Sigmoid colon (tissue), 7 donors: Measurements from ENCODE around the gene MAMDC2. TPM values are rescaled to one million over a fixed set of nuclear protein-coding genes. Genes with fewer than 3 reads are reported as not detected.

ENCODE experiments used
- DNase-seq: peaks from one replicate; pipeline ENCODE4 v3.0.0-alpha.2; 2019
- H3K27ac ChIP-seq, 4 donors: fragments of 200-600 bp; sonication (generic); one replicate each; pipeline ENCODE4 v1.5.1; 2016 to 2019; ENCODE audit warnings: mild to moderate bottlenecking in 1 of 4
- H3K27me3 ChIP-seq, 3 donors: fragments of 200-600 bp; sonication (generic); one replicate each; pipeline ENCODE4 v1.5.1; 2019; ENCODE audit warnings: mild to moderate bottlenecking in 1 of 3
- H3K36me3 ChIP-seq, 4 donors: fragments of 200-600 bp; sonication (generic); one replicate each; pipeline ENCODE4 v1.5.1; 2016 to 2019
- H3K4me1 ChIP-seq, 4 donors: fragments of 200-600 bp; sonication (generic); one replicate each; pipeline ENCODE4 v1.5.1; 2017 to 2019
- H3K4me3 ChIP-seq, 4 donors: fragments of 200-600 bp; sonication (generic); one replicate each; pipeline ENCODE4 v1.5.1; 2017 to 2019; ENCODE audit warnings: mild to moderate bottlenecking in 2 of 4, moderate library complexity in 1 of 4
- H3K9me3 ChIP-seq, 4 donors: fragments of 200-600 bp in 3 of 4; sonication (generic) in 3 of 4; one replicate each; pipeline versions ENCODE4 v1.5.1 to v1.6.1; 2013 to 2019
- EP300 ChIP-seq, 4 donors: sonication (generic); formaldehyde crosslinking; IDR thresholded peaks; one replicate each; pipeline ENCODE4 v1.6.1; 2017; ENCODE audit warnings: antibody characterized with exemption in 4 of 4
- POLR2A ChIP-seq, 2 donors: fragments of 450-650 bp; IDR thresholded peaks; one replicate each; pipeline ENCODE4 v1.6.1; 2016; ENCODE audit warnings: antibody characterized with exemption in 2 of 2, mild to moderate bottlenecking in 2 of 2, moderate library complexity in 2 of 2
- POLR2AphosphoS5 ChIP-seq, 4 donors: sonication (generic); formaldehyde crosslinking; IDR thresholded peaks; one replicate each; pipeline ENCODE4 v1.6.1; 2017; ENCODE audit warnings: antibody characterized with exemption in 4 of 4
- WGBS, 2 donors: extraction: QIAGEN DNeasy Blood & Tissue Kit; methylation state at CpG; one replicate each; pipeline ENCODE4 v1.1.7; 2013; 5-methylcytosine and 5-hydroxymethylcytosine counted together
- intact Hi-C: fragments of 100-400 bp; cut with DNase I; formaldehyde crosslinking; loops from one replicate; pipeline ENCODE4 v1.15.1; 2023
- polyA plus RNA-seq, 3 donors: library from polyadenylated mRNA; stranded (reverse); fragments of 200-250 nt; gene quantifications; one replicate each; pipeline ENCODE4 v1.2.3, GENCODE V29; 2013
- total RNA-seq, 4 donors: library from RNA; depleted of rRNA; stranded (reverse); fragments of >200 nt; gene quantifications; one replicate each; pipeline ENCODE4 v1.1.0, GENCODE V29; 2016
- TF ChIP-seq, protein P1 (sequence below), 4 experiments: fragments of 450-650 bp in 3 of 4; fragments of 200-600 bp in 1 of 4; IDR thresholded peaks; one replicate each; pipeline ENCODE4 v1.5.1; 2016 to 2019; ENCODE audit warnings: antibody characterized with exemption in 4 of 4, mild to moderate bottlenecking in 3 of 4, moderate library complexity in 2 of 4
- donor health status: healthy with polysubstance abuse.
- donor health status: Bipolar disorder and iron deficiency.
- donor health status: healthy.

The MAMDC2 gene
- total and polyA plus RNA-seq, 7 donors, result 2.5 to 167 (median 89.9) TPM

DNA sequence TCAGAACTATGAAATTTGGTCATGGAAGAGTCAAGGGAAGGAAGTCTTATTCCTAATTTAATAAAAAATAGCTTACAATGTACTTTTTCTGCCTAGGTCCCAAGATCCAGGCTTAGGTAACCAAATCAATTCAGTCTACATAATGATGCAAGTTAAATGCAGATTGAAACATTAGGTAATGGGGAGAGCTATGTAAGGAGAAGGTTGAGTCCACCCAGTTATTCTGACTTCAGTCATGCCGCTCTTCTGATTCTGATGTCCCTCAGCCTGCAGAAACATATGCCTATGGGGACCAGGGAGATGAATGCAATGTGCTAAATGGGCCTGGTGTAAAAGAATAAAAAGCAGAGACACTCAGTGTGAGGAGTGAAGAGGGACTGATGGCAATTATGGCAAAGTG is 63.9 kb downstream of the MAMDC2 start:
- Histone ChIP-seq H3K9me3 (no peaks in the 10 kb centered on the region), H3K4me3 (no peak overlapping the region), H3K27ac (peak overlapping the region; percentile 31 to 72 (median 65)), H3K4me1 (peaks cover 0 to 80% (median 50%) of the 10 kb centered on the region in 4 donors), H3K36me3 (peaks cover 9 to 38% (median 19%) of the 10 kb centered on the region in 4 donors), H3K27me3 (no peaks in the 10 kb centered on the region)
- intact Hi-C loops, result loop anchor here (5.0 kb wide), 1 partner anchor 115 kb away; no protein-coding TSS in a partner anchor
- DNase-seq, result no peak
- 95 to 96% methylated on average over 1 of the region's 1 CpG for WGBS, 2 donors
- TF ChIP-seq, protein P1, sequence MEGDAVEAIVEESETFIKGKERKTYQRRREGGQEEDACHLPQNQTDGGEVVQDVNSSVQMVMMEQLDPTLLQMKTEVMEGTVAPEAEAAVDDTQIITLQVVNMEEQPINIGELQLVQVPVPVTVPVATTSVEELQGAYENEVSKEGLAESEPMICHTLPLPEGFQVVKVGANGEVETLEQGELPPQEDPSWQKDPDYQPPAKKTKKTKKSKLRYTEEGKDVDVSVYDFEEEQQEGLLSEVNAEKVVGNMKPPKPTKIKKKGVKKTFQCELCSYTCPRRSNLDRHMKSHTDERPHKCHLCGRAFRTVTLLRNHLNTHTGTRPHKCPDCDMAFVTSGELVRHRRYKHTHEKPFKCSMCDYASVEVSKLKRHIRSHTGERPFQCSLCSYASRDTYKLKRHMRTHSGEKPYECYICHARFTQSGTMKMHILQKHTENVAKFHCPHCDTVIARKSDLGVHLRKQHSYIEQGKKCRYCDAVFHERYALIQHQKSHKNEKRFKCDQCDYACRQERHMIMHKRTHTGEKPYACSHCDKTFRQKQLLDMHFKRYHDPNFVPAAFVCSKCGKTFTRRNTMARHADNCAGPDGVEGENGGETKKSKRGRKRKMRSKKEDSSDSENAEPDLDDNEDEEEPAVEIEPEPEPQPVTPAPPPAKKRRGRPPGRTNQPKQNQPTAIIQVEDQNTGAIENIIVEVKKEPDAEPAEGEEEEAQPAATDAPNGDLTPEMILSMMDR (IDR thresholded peaks at IDR 0.05), result no peak
- peak in 1 of 4 donors; percentile 11 for TF ChIP-seq POLR2AphosphoS5 (IDR thresholded peaks at IDR 0.05)

DNA sequence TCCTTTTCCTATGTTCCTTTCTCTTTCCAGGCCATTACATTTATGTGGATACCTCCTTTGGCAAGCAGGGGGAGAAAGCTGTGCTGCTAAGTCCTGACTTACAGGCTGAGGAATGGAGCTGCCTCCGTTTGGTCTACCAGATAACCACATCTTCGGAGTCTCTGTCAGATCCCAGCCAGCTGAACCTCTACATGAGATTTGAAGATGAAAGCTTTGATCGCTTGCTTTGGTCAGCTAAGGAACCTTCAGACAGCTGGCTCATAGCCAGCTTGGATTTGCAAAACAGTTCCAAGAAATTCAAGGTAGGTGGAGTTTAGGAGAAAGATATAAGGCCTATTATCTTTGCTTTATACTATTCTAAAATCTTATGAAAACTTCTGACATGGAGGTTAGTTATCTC is 64.5 kb downstream of the MAMDC2 start:
- Histone ChIP-seq H3K4me1 (peaks cover 0 to 81% (median 52%) of the 10 kb centered on the region in 4 donors), H3K27ac (peak overlapping the region; percentile 31 to 72 (median 65)), H3K4me3 (no peak overlapping the region), H3K36me3 (peaks cover 9 to 45% (median 24%) of the 10 kb centered on the region in 4 donors), H3K9me3 (no peaks in the 10 kb centered on the region), H3K27me3 (no peaks in the 10 kb centered on the region)
- no peak for DNase-seq
- WGBS, 2 donors, result 90 to 93% methylated on average over 3 of the region's 3 CpGs
- intact Hi-C loops, result loop anchor here (5.0 kb wide), 1 partner anchor 116 kb away; no protein-coding TSS in a partner anchor
- no peak for TF ChIP-seq EP300 (IDR thresholded peaks at IDR 0.05)
- TF ChIP-seq POLR2A (IDR thresholded peaks at IDR 0.05), result no peak
- TF ChIP-seq, protein P1 (IDR thresholded peaks at IDR 0.05), result no peak
- no peak for TF ChIP-seq POLR2AphosphoS5 (IDR thresholded peaks at IDR 0.05)

DNA sequence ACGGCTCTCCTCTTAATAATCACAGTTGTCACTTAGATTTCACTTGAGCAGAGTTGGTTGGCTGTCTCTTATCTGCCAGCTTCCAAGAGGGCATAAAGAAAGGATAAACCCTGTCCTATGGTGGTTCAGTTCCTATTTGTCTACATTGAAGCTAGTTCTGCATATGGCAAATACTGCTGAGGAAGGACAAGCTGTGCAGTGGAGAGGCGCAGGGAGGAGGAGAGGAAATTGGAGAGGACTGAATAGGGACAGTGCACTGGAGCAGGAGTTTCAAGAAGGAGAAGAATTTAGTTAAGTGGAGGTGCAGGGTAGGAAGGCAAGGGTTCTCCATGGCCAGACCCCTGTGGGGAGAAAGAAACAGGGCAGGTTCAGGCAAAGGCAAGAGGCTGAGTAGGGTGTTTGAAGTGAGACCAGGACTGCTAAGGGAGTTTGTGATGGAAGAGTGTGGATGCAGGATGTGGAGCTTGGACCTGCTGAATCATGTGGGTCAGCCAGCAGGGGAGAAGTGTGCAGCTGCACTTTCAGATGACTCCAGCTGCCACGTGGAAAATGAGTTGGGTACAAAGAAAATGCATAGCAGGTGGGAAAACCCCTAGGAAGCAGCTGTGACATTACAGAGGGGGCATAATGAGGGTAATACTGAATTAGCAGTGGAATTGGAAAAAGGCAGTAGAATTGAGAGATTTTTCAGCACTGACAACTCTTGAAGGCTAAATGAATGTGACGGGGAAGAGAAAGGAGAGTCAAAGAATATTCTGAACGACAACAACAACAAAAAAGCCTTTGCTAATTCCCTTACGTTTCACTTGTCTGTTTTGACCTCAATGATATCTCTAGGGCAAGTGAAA is 66.8 kb downstream of the MAMDC2 start:
- Histone ChIP-seq H3K9me3 (no peaks in the 10 kb centered on the region), H3K27ac (peak overlapping the region; percentile 42 to 72 (median 65)), H3K4me3 (no peak overlapping the region), H3K27me3 (no peaks in the 10 kb centered on the region), H3K4me1 (peaks cover 0 to 75% (median 53%) of the 10 kb centered on the region in 4 donors), H3K36me3 (peaks cover 9 to 67% (median 29%) of the 10 kb centered on the region in 4 donors)
- WGBS, 2 donors, result 52 to 67% methylated on average over 6 of the region's 6 CpGs
- no peak for DNase-seq
- intact Hi-C loops, result loop anchor here (1.0 to 2.0 kb wide), 2 partner anchors 68 to 138 kb away; partner anchors contain the start of gene MAMDC2
- TF ChIP-seq POLR2AphosphoS5 (IDR thresholded peaks at IDR 0.05) (no peak), POLR2A (IDR thresholded peaks at IDR 0.05) (no peak), EP300 (IDR thresholded peaks at IDR 0.05) (no peak)
- TF ChIP-seq, protein P1 (IDR thresholded peaks at IDR 0.05), result no peak

DNA sequence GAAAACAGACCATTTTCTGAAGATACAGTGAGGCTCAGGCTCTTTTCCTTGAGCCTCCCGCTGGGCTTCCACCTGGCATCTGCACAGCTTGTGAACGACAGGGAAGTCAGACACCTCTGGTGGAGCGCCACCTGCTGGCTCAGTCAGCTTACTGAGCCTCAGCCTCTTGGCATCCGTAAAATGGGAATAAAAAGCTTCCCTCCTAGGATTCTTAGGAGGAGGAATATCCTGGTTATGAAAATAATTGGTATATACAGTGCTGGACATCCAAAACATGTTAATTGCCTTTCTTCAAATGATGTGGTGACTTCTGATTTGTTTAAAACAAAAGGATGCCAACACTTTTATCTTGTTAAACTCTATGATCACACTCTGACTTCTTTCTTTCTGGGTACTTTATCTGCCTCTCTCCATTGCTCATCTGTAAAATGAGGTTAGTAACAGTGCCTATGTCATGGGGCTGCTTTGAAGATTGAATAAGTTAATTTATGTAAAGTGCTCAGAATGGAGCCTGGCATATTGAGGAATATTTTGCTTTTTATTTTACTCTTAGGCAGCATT is 67.5 kb downstream of the MAMDC2 start:
- DNase-seq, result peak; percentile 94
- peaks cover 9 to 74% (median 30%) of the 10 kb centered on the region in 4 donors for H3K36me3 ChIP-seq
- H3K27ac ChIP-seq, result peak overlapping the region; percentile 42 to 72 (median 65)
- intact Hi-C loops, result loop anchor here (1.0 to 2.0 kb wide), 2 partner anchors 68 to 139 kb away; partner anchors contain the start of gene MAMDC2
- H3K27me3 ChIP-seq, result no peaks in the 10 kb centered on the region
- H3K4me3 ChIP-seq, result no peak overlapping the region
- TF ChIP-seq EP300 (IDR thresholded peaks at IDR 0.05) (peak in 1 of 4 donors; percentile 20), POLR2AphosphoS5 (IDR thresholded peaks at IDR 0.05) (peak in 3 of 4 donors; percentile 39 to 63 (median 57)), POLR2A (IDR thresholded peaks at IDR 0.05) (no peak)
- TF ChIP-seq, protein P1 (IDR thresholded peaks at IDR 0.05), result peak; percentile 50 to 90 (median 86)
- H3K4me1 ChIP-seq, result peaks cover 0 to 68% (median 52%) of the 10 kb centered on the region in 4 donors
- H3K9me3 ChIP-seq, result no peaks in the 10 kb centered on the region
- 11 to 18% methylated on average over 4 of the region's 4 CpGs for WGBS, 2 donors
